ENCODE data around the gene CLASP2.

Gene CLASP2

GRCh38 chr3:33578325-33579177, 139.5 kb downstream of the CLASP2 start:
- TF ChIP-seq CTCF (IDR thresholded peaks at IDR 0.05; ENCODE audit: extremely low read depth, insufficient read depth, missing control alignments) = no peak
- in situ Hi-C loops (cut with MboI; ENCODE audit: low pct_unique_long_range_greater_than_20kb, low sequenced_read_pairs, unreplicated experiment) = no loop called here
- no peak for DNase-seq (ENCODE audit: low spot score)

GRCh38 chr3:33577588-33577987, 140.5 kb downstream of the CLASP2 start:
- TF ChIP-seq CTCF (IDR thresholded peaks at IDR 0.05; ENCODE audit: extremely low read depth, insufficient read depth, missing control alignments) = no peak
- in situ Hi-C loops (cut with MboI; ENCODE audit: low pct_unique_long_range_greater_than_20kb, low sequenced_read_pairs, unreplicated experiment) = no loop called here
- DNase-seq (ENCODE audit: low spot score) = no peak

GRCh38 chr3:33577173-33577572, 140.9 kb downstream of the CLASP2 start:
- no peak for DNase-seq (ENCODE audit: low spot score)
- no peak for TF ChIP-seq CTCF (IDR thresholded peaks at IDR 0.05; ENCODE audit: extremely low read depth, insufficient read depth, missing control alignments)
- in situ Hi-C loops (cut with MboI; ENCODE audit: low pct_unique_long_range_greater_than_20kb, low sequenced_read_pairs, unreplicated experiment) = no loop called here

- in situ Hi-C loops (cut with MboI; ENCODE audit: low pct_unique_long_range_greater_than_20kb, low sequenced_read_pairs, unreplicated experiment) = no loop called here
- no peak for DNase-seq (ENCODE audit: low spot score)
- TF ChIP-seq CTCF (IDR thresholded peaks at IDR 0.05; ENCODE audit: extremely low read depth, insufficient read depth, missing control alignments) = no peak
These were observed 142.7 kb downstream of the CLASP2 start for GRCh38 chr3:33575311-33575710.

GRCh38 chr3:33557829-33558228, 160.2 kb downstream of the CLASP2 start:
- DNase-seq (ENCODE audit: low spot score) = no peak
- TF ChIP-seq CTCF (IDR thresholded peaks at IDR 0.05; ENCODE audit: extremely low read depth, insufficient read depth, missing control alignments) = no peak
- in situ Hi-C loops (cut with MboI; ENCODE audit: low pct_unique_long_range_greater_than_20kb, low sequenced_read_pairs, unreplicated experiment) = no loop called here

GRCh38 chr3:33557279-33557678, 160.8 kb downstream of the CLASP2 start:
- in situ Hi-C loops (cut with MboI; ENCODE audit: low pct_unique_long_range_greater_than_20kb, low sequenced_read_pairs, unreplicated experiment) = no loop called here
- DNase-seq (ENCODE audit: low spot score) = no peak
- TF ChIP-seq CTCF (IDR thresholded peaks at IDR 0.05; ENCODE audit: extremely low read depth, insufficient read depth, missing control alignments) = no peak
